HG02642 (cell line): Measurements from ENCODE around the gene PPP1R9B.

Experiments used
- ATAC-seq: cut with Tn5 transposase; IDR thresholded peaks from one replicate; pipeline ENCODE4 v1.9.1; 2021; ENCODE audit warnings: mild to moderate bottlenecking; ENCODE audit not compliant: unreplicated experiment, poor library complexity

The PPP1R9B gene

GRCh38 chr17:50112694-50113093 is 37.8 kb downstream of the PPP1R9B start:
- no peak for ATAC-seq

- no peak for ATAC-seq
Observed at GRCh38 chr17:50111673-50112655, 38.5 kb downstream of the PPP1R9B start.

- no peak for ATAC-seq
Observed at GRCh38 chr17:50110591-50111349, 39.7 kb downstream of the PPP1R9B start.

GRCh38 chr17:50109785-50110184 is 40.7 kb downstream of the PPP1R9B start:
- ATAC-seq: no peak

GRCh38 chr17:50109207-50109606 is 41.3 kb downstream of the PPP1R9B start:
- no peak for ATAC-seq

- no peak for ATAC-seq
Observed at GRCh38 chr17:50108556-50108955, 41.9 kb downstream of the PPP1R9B start.

GRCh38 chr17:50107790-50108414 is 42.6 kb downstream of the PPP1R9B start:
- ATAC-seq: no peak

- ATAC-seq: no peak
Observed at GRCh38 chr17:50106393-50107131, 43.9 kb downstream of the PPP1R9B start.

GRCh38 chr17:50105811-50106210 is 44.7 kb downstream of the PPP1R9B start:
- no peak for ATAC-seq

GRCh38 chr17:50103941-50104340 is 46.5 kb downstream of the PPP1R9B start:
- no peak for ATAC-seq

GRCh38 chr17:50103252-50103651 is 47.2 kb downstream of the PPP1R9B start:
- ATAC-seq: no peak

GRCh38 chr17:50102164-50102991 is 48.1 kb downstream of the PPP1R9B start:
- ATAC-seq: no peak

GRCh38 chr17:50101346-50102163 is 48.9 kb downstream of the PPP1R9B start:
- no peak for ATAC-seq

- ATAC-seq: no peak
Observed at GRCh38 chr17:50100921-50101345, 49.5 kb downstream of the PPP1R9B start.

- no peak for ATAC-seq
Observed at GRCh38 chr17:50100480-50100883, 50.0 kb downstream of the PPP1R9B start.

- ATAC-seq: no peak
Observed at GRCh38 chr17:50099003-50099402, 51.5 kb downstream of the PPP1R9B start.

- no peak for ATAC-seq
Observed at GRCh38 chr17:50098583-50098982, 51.9 kb downstream of the PPP1R9B start.

- ATAC-seq: no peak
Observed at GRCh38 chr17:50097926-50098325, 52.6 kb downstream of the PPP1R9B start.
